Vagina (tissue), 2 donors: ENCODE results near the gene SLAMF9.

ENCODE experiments used
- POLR2A ChIP-seq, 2 donors: fragments of 450-650 bp; IDR thresholded peaks; one replicate each; pipeline ENCODE4 v1.6.1; 2017; ENCODE audit warnings: antibody characterized with exemption in 2 of 2, mild to moderate bottlenecking in 2 of 2, moderate library complexity in 2 of 2
- TF ChIP-seq, protein P1 (sequence below), 3 experiments: fragments of 450-650 bp in 2 of 3; fragments of 200-600 bp in 1 of 3; sonication (generic) in 1 of 3; IDR thresholded peaks; one replicate each; pipeline ENCODE4 v1.5.1; 2017 to 2019; ENCODE audit warnings: antibody characterized with exemption in 3 of 3, mild to moderate bottlenecking in 2 of 3, moderate library complexity in 2 of 3

DNA sequence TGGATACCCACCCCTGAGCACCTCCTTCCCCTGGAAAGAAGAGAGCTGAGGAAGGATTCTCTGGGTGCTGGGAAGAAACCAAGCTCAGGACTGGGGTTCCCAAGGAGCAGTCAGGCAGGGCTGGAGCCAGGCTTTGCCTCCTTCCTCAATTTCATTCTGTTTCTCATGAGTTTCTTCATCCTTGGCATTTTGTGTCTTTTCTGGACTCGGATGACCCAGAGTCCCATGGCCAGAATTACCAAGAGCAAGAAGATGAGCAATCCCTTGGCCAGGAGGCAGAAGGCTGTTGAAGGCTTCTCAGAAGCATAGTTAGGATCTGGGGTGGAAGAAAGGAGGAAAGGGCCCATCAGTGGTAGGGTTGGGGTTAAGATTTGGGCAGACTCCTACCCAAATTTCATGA is 2.5 kb downstream of the SLAMF9 start:
- TF ChIP-seq, protein P1, sequence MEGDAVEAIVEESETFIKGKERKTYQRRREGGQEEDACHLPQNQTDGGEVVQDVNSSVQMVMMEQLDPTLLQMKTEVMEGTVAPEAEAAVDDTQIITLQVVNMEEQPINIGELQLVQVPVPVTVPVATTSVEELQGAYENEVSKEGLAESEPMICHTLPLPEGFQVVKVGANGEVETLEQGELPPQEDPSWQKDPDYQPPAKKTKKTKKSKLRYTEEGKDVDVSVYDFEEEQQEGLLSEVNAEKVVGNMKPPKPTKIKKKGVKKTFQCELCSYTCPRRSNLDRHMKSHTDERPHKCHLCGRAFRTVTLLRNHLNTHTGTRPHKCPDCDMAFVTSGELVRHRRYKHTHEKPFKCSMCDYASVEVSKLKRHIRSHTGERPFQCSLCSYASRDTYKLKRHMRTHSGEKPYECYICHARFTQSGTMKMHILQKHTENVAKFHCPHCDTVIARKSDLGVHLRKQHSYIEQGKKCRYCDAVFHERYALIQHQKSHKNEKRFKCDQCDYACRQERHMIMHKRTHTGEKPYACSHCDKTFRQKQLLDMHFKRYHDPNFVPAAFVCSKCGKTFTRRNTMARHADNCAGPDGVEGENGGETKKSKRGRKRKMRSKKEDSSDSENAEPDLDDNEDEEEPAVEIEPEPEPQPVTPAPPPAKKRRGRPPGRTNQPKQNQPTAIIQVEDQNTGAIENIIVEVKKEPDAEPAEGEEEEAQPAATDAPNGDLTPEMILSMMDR (IDR thresholded peaks at IDR 0.05), result no peak
- TF ChIP-seq POLR2A (IDR thresholded peaks at IDR 0.05), result no peak
